Activated T-cell treated with anti-CD3 and anti-CD28 coated beads for 4 hours (primary cell): ENCODE data around the gene RPTOR.
"Not testable (repeated sequence)": the region's sequence is repeated elsewhere in the genome, so short reads cannot be mapped to it uniquely, and the experiment has no call there.

Source experiments
- DNase-seq: peaks from one replicate; pipeline ENCODE4 v3.0.0-alpha.2; 2020

Gene RPTOR

GRCh38 chr17:80619535-80620235 is 75.0 kb downstream of the RPTOR start:
- no peak for DNase-seq

DNA sequence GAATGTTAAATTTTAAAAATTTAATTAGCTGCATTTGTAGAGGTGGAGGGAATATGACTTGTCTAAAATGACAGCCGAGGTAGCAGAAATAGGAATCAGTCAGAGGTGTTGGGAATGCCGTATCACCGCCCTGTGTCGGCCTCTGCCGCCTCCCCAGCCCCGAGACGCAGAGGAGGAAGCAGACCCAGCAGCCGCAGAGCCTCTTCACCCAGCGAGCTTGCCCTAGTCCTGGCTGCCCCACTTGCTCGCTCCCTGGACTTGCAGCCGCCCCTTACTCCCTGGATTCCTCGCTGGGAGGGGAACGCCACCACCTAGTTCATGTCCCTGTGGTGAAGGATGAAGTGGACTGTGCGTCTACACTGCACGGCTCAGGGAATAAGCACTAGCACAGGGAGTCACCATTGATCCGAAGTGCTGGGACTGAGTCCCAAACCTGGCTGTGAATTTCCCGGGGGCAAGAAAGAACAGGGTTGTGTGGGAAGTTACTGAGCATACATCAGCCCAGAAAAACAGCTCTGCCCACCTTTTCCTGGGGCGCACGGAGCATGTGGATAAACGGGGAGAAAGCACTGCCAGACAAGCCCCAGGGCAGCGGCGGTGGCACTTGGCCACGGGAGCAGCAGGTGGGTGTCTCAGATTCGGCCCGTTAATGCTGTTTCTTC is 76.8 kb downstream of the RPTOR start:
- no peak for DNase-seq

- no peak for DNase-seq
These were observed 77.3 kb downstream of the RPTOR start for GRCh38 chr17:80621997-80622357.

DNA sequence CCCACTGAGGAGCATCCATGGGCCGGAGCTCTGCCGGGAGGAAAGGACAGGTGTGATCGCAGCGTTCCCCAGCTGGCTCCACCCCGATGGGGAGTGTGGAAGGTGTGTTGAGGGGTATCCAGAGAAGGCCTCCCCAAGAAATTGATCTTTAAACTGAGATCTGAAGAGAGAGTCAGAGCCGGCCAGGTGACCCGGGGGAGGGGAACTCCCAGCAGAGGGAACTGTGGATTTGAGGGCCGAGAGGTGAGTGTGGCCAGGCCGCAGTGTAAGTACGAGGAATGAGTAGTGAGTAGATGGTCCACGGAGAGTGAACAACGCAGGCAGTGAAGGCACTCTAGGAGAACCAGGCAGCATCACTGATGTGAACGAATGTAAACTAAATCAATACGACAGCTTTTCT is 80.2 kb downstream of the RPTOR start:
- DNase-seq, result no peak

- DNase-seq, result no peak
These were observed 81.0 kb downstream of the RPTOR start for GRCh38 chr17:80625627-80626026.

- DNase-seq, result not testable (repeated sequence)
These were observed 84.2 kb downstream of the RPTOR start for GRCh38 chr17:80628881-80629280.

GRCh38 chr17:80629298-80630028 is 84.8 kb downstream of the RPTOR start:
- no peak for DNase-seq

GRCh38 chr17:80630560-80631120 is 86.0 kb downstream of the RPTOR start:
- no peak for DNase-seq

DNA sequence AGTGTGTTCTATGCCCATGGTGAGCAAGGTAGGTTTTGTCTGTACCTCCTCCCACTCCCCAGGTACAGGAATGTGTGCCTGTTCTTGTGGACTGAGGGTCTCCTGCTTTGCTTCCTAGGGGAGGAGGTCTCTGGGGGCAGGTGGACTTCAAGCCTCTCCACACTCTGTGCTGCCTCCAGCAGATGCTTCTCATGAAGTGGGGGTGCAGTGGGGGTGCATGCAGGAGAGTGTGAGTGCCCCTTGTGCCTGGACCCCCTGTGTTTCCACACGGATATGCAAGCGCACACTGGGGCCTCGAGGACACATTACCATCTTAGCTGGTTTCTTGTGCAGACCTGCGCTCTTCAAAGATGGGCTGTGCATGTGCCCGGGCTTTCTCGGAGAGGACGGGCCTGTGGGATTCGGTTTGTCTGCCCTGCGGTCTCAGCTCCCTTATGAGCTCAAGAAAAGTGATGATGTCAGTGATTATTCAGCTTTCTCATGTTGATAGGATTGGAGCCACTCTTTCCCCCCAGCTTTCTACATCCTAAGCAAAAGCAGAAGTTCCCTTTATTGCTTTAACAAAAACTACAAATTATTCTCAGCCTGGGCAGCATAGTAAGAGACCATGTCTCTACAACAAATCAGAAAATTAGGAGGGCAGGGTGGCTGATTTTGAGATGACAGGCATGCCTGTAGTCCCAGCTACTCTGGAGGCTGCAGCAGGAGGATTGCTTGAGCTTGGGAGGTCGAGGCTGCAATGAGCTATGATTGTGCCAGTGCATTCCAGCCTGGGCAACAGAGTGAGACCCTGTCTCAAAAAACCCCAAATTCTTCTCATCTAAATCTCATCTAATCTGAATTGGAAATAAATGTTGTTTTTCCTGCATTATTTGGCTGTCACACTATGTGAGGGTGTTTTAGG is 86.8 kb downstream of the RPTOR start:
- DNase-seq, result no peak

GRCh38 chr17:80632046-80632581 is 87.5 kb downstream of the RPTOR start:
- DNase-seq, result no peak

GRCh38 chr17:80633207-80633606 is 88.6 kb downstream of the RPTOR start:
- DNase-seq, result no peak

- no peak for DNase-seq
These were observed 89.4 kb downstream of the RPTOR start for GRCh38 chr17:80633994-80634566.

- no peak for DNase-seq
These were observed 91.9 kb downstream of the RPTOR start for GRCh38 chr17:80636361-80637018.

DNA sequence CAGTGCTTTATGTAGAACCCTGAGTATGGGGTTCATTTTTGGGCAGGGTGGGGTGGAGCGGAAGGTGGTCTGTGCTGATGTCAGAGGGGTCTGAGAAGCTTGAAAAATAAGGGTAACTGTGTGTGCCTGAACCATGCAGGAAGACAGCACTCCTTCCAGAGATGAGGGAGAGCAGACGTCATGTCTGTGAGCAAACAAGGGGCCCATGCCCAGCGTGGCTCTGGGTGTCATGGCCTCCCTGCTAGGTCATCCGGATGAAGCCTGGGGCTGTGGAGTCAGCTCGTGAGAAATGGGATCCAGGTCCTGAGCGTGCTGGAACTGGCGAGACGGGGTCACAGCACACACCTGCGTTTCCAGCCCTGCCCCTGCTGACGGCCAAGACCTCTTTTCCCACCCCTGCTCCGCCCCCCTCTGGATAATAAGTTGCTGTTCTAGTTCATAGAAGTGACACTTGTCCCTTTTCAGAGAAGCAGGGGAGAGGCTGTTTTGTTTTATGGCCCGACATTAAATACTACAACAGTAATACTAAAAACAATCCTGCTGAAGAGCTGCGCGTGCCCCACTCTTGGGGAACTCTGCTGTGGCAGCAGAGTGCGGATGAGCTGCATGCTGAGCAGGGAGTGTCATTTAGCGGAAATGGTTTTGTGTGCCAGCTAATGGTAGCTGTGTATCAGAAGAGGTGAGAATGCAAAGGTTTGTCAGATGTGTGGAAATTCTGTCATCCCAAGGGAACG is 92.6 kb downstream of the RPTOR start:
- DNase-seq, result no peak

- DNase-seq, result no peak
These were observed 95.0 kb downstream of the RPTOR start for GRCh38 chr17:80639658-80640057.

GRCh38 chr17:80640366-80641084 is 95.9 kb downstream of the RPTOR start:
- DNase-seq, result no peak

DNA sequence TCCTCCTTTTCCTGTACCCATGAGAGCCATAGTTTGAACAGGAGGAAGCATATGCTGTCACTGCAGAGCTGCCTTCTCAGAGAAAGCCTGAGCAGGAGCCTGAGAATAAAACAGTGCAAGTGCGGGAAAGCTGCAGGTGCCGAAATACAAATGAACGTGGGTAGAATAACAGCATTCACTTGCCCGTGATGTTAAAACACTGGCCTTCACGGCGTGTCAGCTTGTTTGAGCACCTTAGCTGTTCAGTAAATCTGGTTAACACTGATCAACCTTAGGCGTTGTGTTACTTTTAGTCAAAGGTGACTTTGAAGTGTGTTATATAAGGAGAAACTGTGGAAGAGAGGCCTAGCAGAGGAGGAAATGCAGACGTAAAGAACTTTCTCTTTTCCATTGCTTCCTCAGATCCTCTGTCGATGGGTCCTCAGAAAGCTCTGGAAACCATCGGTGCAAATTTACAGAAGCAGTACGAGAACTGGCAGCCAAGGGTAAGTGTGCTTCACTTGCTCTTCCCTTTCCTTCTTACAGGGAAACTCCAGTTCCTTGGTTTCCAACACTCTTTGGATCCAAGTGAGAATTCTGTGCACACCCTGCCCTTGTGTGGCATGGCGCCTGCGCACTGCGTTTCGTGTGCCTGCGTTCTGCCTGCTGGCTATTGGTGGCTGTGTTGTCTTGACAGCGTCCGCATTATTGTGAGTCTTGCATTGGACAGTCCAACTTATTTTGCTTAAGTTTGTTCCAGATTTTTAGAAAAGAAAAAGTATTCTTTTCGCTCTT is 98.9 kb downstream of the RPTOR start:
- DNase-seq, result no peak

- DNase-seq, result no peak
These were observed 99.9 kb downstream of the RPTOR start for GRCh38 chr17:80644536-80644935.

DNA sequence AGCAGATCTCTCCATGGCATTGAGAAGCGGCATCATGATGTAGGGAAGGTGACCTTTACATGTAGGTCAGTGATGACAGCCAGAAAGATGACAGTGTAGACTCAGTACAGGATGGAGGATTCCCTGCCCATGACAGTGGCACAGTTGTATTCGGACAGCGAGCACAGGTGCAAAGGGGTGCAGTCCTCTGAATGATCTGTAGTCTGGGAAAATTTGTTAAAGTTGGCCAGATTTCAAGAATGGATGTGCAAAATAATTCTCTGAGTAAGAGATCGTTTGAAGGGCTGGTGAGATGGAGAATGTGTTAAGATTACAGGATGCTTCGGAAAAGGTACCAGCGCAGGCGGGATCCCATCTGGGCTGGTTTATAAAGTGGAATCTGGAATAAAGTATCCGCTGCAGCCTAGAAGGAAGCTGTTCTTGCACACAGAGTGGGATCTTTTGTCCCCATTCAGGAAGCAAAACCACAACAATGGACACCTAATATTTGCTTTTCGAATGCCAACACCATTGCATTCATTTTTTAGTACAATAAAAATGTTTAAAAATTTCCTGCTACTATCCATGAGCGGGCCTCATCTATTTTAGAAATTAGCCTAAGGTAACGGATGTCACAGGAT is 101.2 kb downstream of the RPTOR start:
- no peak for DNase-seq
